Stromal cell of bone marrow (primary cell): Measurements from ENCODE around the gene WASF3.
A peak's percentile ranks its signal among the peaks of the same experiment; 100 is the strongest.

Experiments
- DNase-seq: peaks from one replicate; pipeline ENCODE4 v3.0.0-alpha.2; 2012; ENCODE audit warnings: low read depth

Gene WASF3

DNA sequence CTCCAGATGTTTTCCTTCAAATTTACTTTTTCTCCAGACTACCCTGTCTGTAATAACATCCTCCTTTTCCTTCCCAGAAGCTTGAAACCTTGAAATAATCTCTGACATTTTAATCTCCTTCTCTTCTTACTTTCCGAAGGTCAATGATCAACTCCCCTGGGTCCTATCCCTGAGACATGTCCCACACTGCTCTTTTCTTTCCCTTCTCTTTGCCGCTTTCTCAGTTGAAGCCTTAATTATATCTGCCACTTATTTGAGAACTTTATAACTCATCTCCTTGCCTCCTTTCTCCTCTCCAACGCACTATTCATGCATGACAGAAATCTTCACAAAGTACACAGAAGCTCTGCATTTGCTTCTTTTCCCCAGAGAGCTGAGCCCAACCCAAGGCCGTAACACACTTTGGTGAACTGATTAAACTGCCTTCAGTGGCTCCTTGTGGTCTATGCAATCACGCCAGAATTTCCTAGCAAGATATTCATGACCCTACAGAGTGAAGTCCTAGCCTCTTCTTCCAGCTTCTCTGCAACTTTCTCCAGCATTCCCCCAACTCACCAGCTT is 9.2 kb upstream of the WASF3 start:
- DNase-seq: no peak

DNA sequence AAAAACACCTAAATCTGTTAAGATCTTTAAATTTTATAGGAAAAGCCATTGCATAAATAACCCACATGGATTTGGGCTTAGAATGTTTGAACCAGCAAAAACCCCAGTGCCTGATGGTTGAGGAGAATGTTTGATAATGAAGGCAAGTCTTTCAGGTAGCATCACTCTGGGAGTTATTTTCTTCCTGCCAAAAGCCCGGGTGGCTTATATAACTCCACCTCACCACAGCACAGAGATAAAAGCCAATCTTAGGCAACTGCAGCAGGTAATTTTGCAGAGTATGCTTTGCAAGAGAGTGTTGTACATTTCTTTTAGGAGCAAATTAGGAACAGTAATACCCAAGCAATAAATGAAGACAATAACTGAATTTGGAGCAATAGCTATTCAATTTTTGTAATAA is 7.8 kb upstream of the WASF3 start:
- DNase-seq: no peak

DNA sequence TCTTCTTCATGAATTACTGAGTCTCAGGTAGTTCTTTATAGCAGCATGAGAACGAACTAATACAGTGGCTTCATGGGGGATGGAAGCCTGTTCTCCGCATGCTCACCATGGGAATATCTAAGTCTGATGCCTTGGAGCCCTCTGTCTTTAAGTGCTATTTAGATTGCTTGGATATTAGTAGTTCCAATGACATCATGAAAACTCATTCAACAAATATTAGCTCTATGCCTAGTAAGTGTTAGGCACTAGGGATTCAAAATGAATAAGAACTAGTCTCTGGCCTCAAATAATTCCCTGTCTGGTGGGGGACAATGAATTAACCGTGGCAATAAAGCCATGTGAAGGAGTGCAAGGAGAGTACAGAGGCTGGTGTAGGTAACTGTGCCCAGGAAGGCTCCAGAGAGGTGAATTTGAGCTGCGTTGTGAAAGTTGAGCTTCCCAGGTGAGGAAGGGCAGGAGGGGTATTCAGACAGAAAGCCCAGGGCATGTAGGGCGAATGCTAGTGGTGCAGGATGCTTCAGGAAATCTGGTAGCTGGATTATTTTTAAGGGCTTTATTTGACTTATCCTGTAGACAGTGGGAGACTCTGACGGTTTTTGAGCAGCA is 6.1 kb upstream of the WASF3 start:
- DNase-seq: no peak

DNA sequence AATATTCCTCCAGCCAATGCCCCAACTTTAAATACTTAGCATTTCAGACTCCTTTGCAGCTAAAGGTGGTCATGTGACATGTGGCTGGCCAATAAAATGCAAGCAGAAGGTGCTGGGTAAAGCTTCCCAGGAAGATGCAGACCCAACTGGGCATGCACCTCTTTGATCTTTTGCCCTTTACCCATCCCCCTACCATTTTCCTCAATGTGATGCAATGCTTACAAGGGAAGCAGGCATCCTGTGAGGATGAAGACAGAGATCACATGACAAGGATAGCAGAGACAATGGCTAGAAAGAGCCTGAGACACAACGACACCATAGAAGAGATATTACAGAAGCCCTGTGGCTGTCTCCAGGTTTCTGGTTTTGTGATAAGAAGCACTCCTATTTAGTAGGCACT is 2.1 kb upstream of the WASF3 start:
- no peak for DNase-seq

DNA sequence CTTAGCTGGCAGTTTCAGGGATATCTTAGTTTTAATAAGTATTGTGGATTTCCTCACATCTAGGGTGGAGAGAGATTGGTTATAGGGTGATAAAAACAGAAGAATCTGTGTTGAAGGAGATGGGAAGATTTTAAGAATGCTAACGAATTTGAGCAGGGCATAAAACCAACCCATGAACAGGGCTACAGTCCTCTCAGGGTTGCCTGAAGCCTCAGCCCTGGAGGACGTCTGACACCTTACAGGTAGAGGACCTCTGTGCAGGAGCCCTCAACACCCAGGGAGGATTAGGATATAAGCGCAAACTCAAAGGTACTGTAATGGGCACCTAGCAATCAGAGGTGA is 461 bp upstream of the WASF3 start:
- DNase-seq: no peak

DNA sequence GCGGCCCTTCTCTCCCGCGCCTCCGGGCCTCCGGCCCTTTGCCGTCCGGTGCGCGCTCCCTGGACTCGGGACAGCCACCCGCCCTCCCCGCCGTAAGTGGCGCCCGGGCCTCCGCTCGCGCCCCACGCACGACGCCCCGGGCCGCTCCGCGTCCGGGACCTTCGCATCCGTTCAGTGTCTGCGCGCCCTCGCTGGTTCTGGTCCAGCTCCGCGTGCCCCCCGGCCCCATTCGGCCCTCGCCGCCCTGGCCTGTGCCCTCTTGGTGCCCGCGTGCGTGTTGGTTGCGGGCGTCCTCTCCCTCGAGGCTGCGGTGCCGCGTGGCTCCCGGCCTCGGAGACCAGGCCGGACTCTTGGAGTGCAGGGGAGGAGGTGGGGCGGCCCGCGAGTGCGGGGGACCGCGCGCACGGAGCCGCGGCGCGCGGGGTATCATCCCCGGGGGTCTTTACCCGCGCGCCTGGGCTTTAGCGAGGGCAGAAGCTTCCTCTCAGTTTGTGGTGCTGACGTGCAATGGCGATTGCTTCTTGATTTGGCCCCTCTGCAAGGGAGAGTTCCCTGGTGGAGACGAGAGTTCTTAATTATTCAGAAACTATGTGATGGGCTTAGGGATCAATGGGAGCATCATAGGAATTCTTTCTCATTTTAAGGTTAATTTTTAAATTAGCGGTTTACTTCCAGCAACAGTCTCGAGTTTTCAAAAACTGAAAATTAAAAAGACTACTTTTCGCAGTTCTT is 757 bp downstream of the WASF3 start:
- no peak for DNase-seq

DNA sequence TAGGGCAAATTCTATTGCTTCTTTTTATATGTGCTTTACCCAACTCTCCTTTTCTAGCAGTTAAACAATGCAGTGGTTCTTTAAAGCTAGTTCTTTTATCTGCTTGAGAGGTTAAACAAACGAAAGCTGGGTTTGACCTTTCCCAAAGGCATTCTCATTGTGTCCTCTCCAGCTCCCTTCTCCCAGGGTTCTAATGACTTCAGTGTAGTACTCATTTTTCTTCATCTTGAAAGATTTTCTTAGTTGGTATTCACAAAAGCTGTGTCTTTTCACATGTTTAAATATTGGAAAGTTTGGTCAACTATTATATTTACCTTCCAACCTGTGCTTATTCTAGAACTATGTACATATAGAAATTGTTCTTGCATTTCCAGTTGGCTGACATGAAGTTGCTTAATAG is 1.5 kb downstream of the WASF3 start:
- no peak for DNase-seq

DNA sequence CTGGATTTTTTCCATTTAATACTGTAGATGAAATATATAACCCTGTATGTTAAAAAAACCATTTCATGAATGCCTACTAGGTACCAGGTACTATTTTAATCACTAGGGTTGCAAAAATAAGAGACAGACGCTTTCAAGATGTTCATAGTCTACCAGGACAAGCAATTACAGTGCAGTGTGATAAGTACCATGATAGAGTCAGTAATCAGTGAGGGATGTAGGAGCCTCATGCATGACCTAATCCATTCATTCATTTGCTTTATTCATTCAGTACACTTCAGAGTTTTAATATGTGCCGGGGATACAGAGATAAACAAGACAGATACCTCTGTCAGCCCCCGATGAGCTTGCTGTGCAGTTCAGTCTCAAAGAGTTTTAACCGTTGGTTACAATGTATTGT is 3.0 kb downstream of the WASF3 start:
- DNase-seq: no peak

DNA sequence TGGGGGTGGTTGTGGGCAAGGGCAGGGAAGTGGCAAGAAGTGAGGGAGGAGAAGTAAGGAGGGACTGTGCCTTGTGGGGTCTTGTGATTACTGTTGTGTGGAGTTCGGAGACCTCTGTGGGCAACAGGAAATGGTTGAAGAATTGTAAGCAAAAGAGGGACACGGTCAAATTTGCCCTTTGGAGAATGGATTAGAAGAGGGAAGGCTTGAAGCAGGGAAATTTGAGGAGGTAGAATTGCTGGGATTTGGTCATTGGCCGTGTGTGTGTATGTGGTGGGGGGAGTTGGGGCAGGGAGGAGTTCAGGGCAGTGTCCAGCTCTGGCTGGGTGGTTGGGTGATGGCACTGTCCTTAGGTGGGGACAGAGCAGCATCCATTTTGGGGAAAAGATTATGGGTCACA is 3.6 kb downstream of the WASF3 start:
- no peak for DNase-seq

DNA sequence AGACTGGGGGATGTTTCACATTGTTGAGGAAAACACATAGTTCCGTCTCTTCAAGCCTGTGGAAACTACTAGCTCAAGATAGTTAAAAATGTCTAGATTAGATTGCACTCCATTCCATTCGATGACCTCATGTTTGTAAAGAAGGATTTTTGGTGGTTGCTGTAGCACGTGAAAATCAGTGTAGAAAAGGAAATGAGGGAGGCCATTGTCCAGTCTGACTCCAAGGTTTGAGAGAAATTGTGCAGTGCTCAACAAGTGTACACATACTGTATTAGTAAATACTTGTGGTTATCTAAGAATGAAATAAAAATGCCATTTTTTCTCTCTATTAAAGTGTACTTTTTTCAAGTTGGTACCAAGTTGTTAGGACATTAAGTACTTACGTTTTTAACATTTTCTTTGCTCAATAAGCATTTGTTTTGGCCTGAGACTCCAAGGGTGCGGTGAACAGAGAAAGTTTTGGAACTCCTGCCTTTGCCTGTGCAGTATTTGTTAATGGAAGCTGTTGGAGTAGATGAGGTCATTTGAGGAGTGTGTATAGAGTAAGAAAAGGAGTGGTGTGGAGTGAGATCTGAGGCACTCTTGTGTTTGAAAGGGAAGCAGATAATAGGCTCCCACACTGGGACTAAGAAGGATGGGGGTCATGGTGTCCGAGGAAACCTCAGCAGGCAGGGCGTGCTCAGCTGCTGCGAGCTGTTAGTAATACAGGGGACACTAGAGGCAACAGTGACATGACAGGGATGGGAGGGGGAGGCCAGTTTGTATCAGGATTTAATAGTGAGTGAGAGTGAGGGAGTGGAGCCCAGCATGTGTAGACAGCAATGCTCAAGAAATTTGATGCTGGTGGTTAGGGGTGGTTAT is 4.4 kb downstream of the WASF3 start:
- DNase-seq: peak; percentile 36

DNA sequence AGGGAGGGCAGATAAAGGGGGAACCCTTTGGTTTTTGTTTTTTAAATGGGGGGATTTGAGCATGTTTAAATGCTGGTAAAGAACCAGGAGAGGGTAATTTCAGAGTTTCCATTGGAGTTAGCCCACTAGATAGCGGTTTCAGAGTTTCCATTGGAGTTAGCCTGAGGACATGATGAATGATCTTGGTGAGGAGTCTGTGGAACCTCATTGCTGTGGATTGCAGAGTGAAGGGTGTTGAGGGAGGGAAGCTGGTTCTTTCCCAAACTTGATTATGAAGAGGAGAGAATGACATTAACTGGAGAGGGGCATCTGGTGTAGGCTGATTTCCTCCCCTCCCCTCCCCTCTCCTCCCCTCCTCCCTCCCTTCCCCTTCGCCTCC is 5.0 kb downstream of the WASF3 start:
- no peak for DNase-seq

DNA sequence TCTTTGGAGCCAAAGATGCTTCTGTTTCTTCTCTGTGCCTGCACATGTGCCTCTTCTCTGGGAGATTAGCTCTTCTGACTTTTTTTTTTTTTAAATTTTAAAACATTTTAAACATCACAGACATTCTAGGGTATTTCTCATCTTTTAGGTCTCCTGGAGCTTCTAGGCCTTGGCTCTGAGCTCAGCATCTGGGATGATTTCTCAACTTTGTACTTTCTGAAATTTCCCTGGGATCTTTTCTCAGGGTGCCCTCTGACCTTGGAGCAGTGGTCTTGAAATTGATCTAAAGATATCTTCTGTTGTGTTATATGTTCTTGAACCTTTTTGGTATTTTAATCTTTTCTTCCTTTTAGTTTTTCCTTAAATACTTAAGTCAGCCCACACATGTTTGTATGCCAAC is 6.2 kb downstream of the WASF3 start:
- no peak for DNase-seq

DNA sequence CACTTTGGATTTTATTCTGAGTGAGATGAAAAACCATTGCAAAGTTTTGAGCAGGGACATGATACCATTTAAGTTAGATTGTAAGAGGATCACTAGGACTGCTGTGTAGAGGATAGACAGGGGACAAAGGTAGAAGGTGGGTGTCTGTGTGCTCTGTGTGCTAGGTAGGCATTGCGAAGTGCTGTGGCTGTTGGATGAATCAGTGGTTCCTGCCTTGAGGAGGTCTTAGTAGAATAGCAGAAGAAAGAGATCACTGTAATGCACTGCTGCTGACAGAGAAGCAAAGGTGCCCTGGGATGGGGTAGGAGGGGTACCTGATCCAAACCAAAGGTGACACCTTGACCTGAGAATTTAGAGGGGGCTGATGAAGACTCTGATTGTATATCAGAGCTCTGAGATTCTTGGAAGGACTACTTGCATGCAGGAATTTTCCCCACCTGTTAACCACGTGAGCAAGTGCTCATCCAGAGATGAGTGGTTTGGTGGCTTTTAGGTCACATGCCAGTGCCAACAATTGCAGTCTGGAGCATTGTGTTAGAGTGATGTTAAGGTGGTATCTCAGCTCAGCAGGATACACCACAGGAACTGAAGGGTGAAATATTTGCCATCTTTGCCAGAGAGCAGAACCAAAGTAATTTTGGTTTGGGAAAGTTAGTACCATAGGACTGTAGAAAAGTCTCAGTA is 10.8 kb downstream of the WASF3 start:
- no peak for DNase-seq

DNA sequence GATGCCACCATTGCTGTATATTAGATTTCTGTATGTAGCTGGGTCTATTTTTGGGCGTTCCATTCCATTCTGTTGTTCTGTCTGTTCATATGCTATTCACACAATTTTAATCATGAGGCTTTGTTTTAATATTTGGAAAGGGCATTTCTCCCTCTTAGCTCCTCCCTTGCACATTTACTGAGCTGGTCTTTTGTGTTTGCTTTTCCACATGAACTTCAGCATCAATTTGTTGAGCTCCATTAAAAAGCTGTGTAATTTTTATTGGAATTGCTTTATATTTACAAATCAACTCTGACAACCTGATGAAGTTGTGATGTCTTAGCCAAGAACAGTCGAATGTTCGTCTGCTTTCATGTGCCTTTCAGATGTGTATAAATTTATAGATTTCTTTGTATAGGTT is 14.0 kb downstream of the WASF3 start:
- DNase-seq: no peak

DNA sequence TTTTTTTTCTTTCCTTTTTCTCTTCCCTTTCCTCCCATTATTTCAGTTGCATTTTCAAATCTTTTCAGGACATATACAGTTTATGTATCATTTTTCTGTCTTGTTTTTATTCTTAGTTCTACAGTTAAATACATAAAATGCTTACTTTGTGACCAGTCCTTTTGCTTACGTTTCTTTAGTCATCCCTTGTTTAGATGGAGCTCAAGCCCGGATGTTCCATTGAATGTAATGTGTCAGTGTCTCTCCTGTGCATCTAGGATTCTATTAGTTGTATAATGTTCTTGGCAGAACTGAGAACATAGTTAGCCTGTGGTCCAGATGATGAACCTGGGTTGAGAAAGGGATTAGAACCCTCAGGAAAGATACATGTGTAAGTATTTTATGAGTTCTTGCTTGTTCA is 17.8 kb downstream of the WASF3 start:
- no peak for DNase-seq

DNA sequence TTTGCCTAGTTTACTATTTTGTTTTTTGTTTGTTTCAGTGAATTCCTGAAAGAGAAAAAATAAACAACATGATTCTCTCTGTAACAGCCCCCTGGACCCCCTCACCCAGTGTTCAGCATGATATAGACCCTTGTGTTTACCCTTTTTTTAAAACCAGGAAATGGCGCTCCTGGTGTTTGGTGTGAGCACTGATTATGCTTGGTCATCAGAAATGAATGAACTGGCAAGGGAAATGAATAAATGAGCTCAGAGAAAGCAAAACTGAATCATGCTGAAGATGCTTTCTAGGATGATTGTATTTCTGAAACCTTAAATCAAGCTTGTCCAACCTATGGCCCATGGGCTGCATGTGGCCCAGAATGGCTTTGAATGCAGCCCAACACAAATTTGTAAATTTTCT is 22.1 kb downstream of the WASF3 start:
- no peak for DNase-seq

DNA sequence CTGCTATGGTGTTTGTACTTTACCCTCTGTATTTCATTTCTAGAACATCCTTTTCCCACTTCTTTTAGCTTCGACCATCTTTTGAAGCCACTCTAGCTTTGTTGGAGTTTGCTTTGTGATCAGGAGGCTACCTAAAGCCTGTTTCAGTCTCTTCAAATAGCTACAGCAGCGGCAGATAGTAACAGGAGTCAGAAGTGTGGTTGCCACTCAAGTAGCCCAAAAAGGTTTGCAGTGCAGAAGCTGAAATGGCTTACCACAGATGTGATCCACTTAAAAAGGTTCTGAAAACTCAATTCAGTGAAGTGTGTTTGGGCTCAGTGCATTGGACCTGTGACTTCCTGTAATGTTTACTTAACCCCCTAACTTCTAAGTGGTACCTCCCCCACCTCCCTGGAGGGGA is 26.2 kb downstream of the WASF3 start:
- DNase-seq: no peak

DNA sequence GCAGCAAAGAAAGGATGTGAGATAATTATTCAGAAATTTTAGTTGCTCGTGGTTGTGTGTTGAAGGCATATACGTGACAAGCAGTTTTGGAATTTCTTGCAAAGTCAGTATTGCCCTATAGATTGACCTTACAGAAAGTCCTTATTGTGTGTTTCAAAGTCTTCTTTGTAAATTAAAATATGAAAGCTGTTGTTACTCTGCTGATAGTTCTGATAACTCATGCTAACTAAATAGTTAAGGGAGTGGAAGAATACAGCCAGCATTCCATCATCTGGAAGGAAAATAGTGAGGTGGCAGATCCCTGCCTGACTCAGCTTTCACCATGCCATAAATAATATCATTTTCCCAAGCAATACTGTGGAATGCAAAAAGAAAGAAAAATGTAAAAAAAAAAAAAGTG is 27.2 kb downstream of the WASF3 start:
- peak; percentile 73 for DNase-seq

DNA sequence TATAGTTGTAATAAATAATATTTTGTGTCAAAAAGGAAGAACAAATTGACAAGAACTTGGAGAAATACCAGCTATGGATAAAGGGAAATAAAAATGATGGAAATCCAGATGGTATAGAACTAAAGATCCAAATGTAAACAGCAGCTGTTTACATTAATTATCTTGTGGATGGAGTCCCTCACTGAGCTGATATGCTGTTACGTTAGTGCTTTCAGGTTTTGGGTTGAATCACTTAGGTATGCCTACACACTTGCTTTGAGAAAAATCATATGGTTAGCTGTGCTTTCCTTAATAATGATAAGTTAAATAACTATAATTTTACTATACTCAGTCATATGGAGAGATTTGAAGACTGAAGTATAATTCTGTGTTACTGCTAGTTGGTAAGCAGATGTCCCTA is 27.7 kb downstream of the WASF3 start:
- no peak for DNase-seq

DNA sequence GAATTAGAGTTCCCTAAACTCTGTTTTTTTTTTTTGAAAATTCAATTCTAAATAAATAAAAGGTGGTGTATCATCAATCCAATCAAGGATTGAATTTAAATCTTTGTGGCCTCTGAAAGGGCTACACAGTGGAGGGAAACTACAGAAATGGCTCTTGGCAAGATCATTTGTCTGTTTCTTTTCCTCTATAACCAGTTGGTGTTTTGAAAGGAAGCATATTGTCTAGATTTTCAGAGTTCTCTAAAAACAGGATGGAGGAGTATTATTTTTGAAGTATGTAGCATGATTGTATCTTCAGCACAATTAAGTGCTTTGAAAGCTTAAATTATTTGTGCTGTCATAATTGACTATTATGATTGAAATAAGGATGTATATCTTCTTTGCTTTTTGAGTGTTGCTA is 29.8 kb downstream of the WASF3 start:
- no peak for DNase-seq

DNA sequence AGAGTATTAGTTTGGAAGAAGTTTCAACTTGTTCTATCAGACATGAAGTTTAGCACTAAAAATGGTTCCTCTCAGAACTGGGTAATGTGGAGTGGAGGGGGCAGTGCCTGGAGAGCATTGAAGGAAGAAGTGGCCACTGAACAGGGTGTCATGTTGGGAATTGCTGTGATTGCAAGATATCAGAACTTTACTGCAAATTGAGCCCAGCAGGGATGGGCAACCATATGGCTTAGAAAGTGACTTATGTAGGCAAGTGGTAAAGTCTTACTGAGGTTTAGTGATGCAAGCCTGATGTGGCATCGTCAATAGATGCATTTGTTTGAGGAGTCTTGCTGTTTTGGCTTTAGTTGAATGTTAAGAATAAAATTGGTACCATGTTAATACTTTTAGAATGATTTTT is 31.7 kb downstream of the WASF3 start:
- DNase-seq: no peak

DNA sequence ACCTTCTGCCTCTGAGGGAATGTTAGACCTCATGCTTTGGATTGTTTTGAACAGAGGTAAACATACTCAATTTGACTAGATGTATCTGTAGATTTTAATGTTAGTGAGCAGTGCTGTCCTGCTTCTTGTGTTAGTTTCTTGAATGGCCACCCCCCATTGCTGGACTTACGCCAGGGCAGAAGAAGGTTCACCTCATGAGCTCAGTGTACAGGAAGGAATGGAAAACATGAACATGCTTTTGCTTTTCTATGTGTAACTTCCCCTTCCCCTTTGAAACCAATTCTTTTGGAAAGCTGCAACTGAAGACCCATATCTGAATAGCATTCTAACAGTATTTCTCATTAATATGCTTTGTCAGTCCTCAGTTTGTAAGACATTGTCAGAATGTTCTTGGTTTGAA is 32.3 kb downstream of the WASF3 start:
- no peak for DNase-seq

DNA sequence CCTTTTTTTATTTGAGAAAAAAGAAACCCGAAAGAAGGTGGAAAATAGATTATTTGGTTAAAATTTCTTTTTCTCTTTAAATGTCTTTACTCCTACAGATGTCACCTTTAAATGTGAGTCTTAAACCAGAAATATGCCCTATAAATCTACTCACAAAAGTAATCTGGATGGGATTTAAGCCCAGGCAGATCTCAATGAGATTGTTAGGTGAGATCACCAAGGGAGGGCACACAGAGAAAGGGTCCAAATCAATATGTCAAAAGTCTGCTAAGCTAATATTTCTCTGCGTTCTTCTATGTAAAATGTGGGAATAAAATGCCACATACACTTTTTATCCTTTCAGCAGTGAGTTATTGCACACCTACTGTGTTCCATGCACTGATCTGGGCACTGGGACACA is 32.9 kb downstream of the WASF3 start:
- DNase-seq: no peak
